H1 (cell line): ENCODE measurements around the gene C14orf119. TPM values are rescaled to one million over a fixed set of nuclear protein-coding genes. Genes with fewer than 3 reads are reported as not detected.

ENCODE experiments used
- CTCF ChIA-PET: fragments of 300-600 bp; sonication (Branson Sonifier 250); formaldehyde crosslinking; loops from one replicate; lab custom pipeline; 2021; ENCODE audit not compliant: partially characterized antibody; lab: Charles Lee
- POLR2A ChIA-PET: fragments of 300-600 bp; sonication (Branson Sonifier 250); formaldehyde crosslinking; loops from one replicate; lab custom pipeline; 2021; ENCODE audit warnings: inconsistent platforms; ENCODE audit not compliant: partially characterized antibody; lab: Charles Lee
- DNase-seq, 2 experiments: peaks; one replicate each; pipeline versions ENCODE4 v3.0.0 to v3.0.0-alpha.2; 2010 to 2022; ENCODE audit warnings: low spot score in 2 of 2, low read depth in 1 of 2, mixed read lengths in 1 of 2
- FAIRE-seq: peaks from 2 replicates; lab custom pipeline; 2011; peaks lifted over from hg19 to GRCh38; lab: Jason Lieb, UNC
- H2AFZ ChIP-seq: 2 replicates; pipeline ENCODE4 v1.8.1; 2012; ENCODE audit warnings: low read length, inconsistent platforms
- H2AK5ac ChIP-seq: 2 replicates; pipeline ENCODE4 v1.6.1; 2013; ENCODE audit warnings: low read depth, low read length
- H2BK120ac ChIP-seq: replicated peaks from 2 replicates; pipeline ENCODE3; 2013; ENCODE audit warnings: low read depth, low read length, inconsistent platforms
- H2BK12ac ChIP-seq: 2 replicates; pipeline ENCODE4 v1.6.1; 2013; ENCODE audit warnings: low read depth, low read length
- H2BK15ac ChIP-seq: 2 replicates; pipeline ENCODE4 v1.6.1; 2013; ENCODE audit warnings: low read length
- H2BK20ac ChIP-seq: 2 replicates; pipeline ENCODE4 v1.6.1; 2013; ENCODE audit warnings: low read length
- H2BK5ac ChIP-seq: 2 replicates; pipeline ENCODE4 v1.6.1; 2013; ENCODE audit warnings: low read depth, low read length
- H3K14ac ChIP-seq: 2 replicates; pipeline ENCODE4 v1.6.1; 2013; ENCODE audit warnings: inconsistent platforms; ENCODE audit not compliant: insufficient read length
- H3K18ac ChIP-seq: 2 replicates; pipeline ENCODE4 v1.6.1; 2013; ENCODE audit warnings: low read length; ENCODE audit errors: extremely low read depth
- H3K23ac ChIP-seq: 2 replicates; pipeline ENCODE4 v1.6.1; 2013; ENCODE audit warnings: inconsistent platforms; ENCODE audit not compliant: insufficient read length
- H3K23me2 ChIP-seq: 2 replicates; pipeline ENCODE4 v1.6.1; 2013; ENCODE audit warnings: low read depth, low read length
- H3K27ac ChIP-seq: 2 replicates; pipeline ENCODE4 v1.6.1; 2011; ENCODE audit warnings: low read depth, low read length, inconsistent platforms
- H3K27me3 ChIP-seq, 4 experiments: replicated peaks in 1 of 4; 1 replicate in 1 of 4; 2 replicates in 3 of 4; pipeline versions ENCODE4 v1.6.1 to v1.8.1; 2011 to 2013; ENCODE audit warnings: low read length in 3 of 4, mild to moderate bottlenecking in 3 of 4, inconsistent platforms in 2 of 4, mixed read lengths in 2 of 4, moderate library complexity in 1 of 4; ENCODE audit not compliant: control insufficient read depth in 3 of 4, insufficient read depth in 3 of 4; ENCODE audit errors: extremely low read depth in 1 of 4
- H3K36me3 ChIP-seq, 4 experiments: 2 replicates each; pipeline versions ENCODE4 v1.6.1 to v1.8.1; 2011 to 2013; ENCODE audit warnings: mild to moderate bottlenecking in 4 of 4, low read length in 3 of 4, moderate library complexity in 2 of 4, control low read depth in 1 of 4, inconsistent platforms in 1 of 4; ENCODE audit not compliant: insufficient read depth in 4 of 4, control insufficient read depth in 2 of 4
- H3K4ac ChIP-seq: replicated peaks from 2 replicates; pipeline ENCODE3; 2013; ENCODE audit warnings: low read length, low read depth, mixed read lengths, inconsistent platforms; ENCODE audit not compliant: insufficient read length
- H3K4me1 ChIP-seq, 4 experiments: replicated peaks in 1 of 4; 1 replicate in 1 of 4; 2 replicates in 3 of 4; pipeline versions ENCODE4 v1.6.1 to v1.8.1; 2011 to 2013; ENCODE audit warnings: low read length in 3 of 4, inconsistent platforms in 2 of 4, mixed read lengths in 1 of 4; ENCODE audit not compliant: insufficient read depth in 4 of 4, control insufficient read depth in 3 of 4
- H3K4me2 ChIP-seq, 2 experiments: 2 replicates each; pipeline versions ENCODE4 v1.6.1 to v1.8.1; 2011 to 2013; ENCODE audit warnings: low read depth in 2 of 2, low read length in 2 of 2, control low read depth in 1 of 2, inconsistent platforms in 1 of 2, mild to moderate bottlenecking in 1 of 2; ENCODE audit not compliant: insufficient read depth in 1 of 2
- H3K4me3 ChIP-seq, 4 experiments: fragments of 200-600, 300-600 bp in 1 of 4; sonication (generic), shearing (Covaris generic), sonication (Bioruptor Twin) in 1 of 4; 2 replicates each; pipeline versions ENCODE4 v1.5.1 to v1.8.1; 2011 to 2016; ENCODE audit warnings: low read length in 4 of 4, low read depth in 3 of 4, control low read depth in 2 of 4, inconsistent platforms in 2 of 4, mild to moderate bottlenecking in 2 of 4, mixed read lengths in 1 of 4, moderate library complexity in 1 of 4; ENCODE audit not compliant: insufficient read depth in 2 of 4; ENCODE audit errors: extremely low read depth in 1 of 4
- H3K56ac ChIP-seq: replicated peaks from 2 replicates; pipeline ENCODE3; 2013; ENCODE audit warnings: low read depth, mild to moderate bottlenecking, mixed read lengths, low read length, inconsistent platforms; ENCODE audit not compliant: insufficient read length
- H3K79me1 ChIP-seq: 2 replicates; pipeline ENCODE4 v1.6.1; 2013; ENCODE audit warnings: low read depth, low read length, control low read depth
- H3K79me2 ChIP-seq, 2 experiments: 2 replicates each; pipeline versions ENCODE4 v1.6.1 to v1.8.1; 2012 to 2013; ENCODE audit warnings: low read length in 2 of 2, mild to moderate bottlenecking in 2 of 2, inconsistent platforms in 1 of 2; ENCODE audit not compliant: insufficient read depth in 2 of 2, control insufficient read depth in 1 of 2
- H3K9ac ChIP-seq, 4 experiments: replicated peaks in 1 of 4; 1 replicate in 1 of 4; 2 replicates in 3 of 4; pipeline versions ENCODE4 v1.6.1 to v1.8.1; 2011 to 2013; ENCODE audit warnings: low read depth in 3 of 4, low read length in 3 of 4, control low read depth in 2 of 4, mild to moderate bottlenecking in 2 of 4, moderate library complexity in 2 of 4, inconsistent platforms in 1 of 4; ENCODE audit errors: extremely low read depth in 1 of 4
- H3K9me3 ChIP-seq, 2 experiments: 2 replicates each; pipeline versions ENCODE4 v1.6.1 to v1.8.1; 2012 to 2013; ENCODE audit warnings: mild to moderate bottlenecking in 2 of 2, moderate library complexity in 2 of 2, control low read depth in 1 of 2, inconsistent platforms in 1 of 2, low read depth in 1 of 2, low read length in 1 of 2, mixed read lengths in 1 of 2; ENCODE audit not compliant: insufficient read depth in 2 of 2
- H4K20me1 ChIP-seq, 2 experiments: replicated peaks in 1 of 2; 2 replicates each; pipeline versions ENCODE3 to v1.8.1; 2011 to 2013; ENCODE audit warnings: inconsistent platforms in 2 of 2, low read length in 2 of 2, mild to moderate bottlenecking in 1 of 2; ENCODE audit not compliant: insufficient read depth in 2 of 2, control insufficient read depth in 1 of 2
- H4K5ac ChIP-seq: 2 replicates; pipeline ENCODE4 v1.6.1; 2013; ENCODE audit warnings: low read length, low read depth, mixed read lengths, inconsistent platforms; ENCODE audit not compliant: insufficient read length
- H4K8ac ChIP-seq: 2 replicates; pipeline ENCODE4 v1.8.0; 2013; ENCODE audit warnings: mild to moderate bottlenecking, moderate library complexity, low read length, inconsistent platforms; ENCODE audit not compliant: insufficient read depth; ENCODE audit errors: extremely low read depth
- H4K91ac ChIP-seq: replicated peaks from 2 replicates; pipeline ENCODE3; 2013; ENCODE audit warnings: low read length, mixed read lengths, inconsistent platforms; ENCODE audit not compliant: insufficient read length
- CHD1 ChIP-seq: IDR thresholded peaks from 2 replicates; pipeline ENCODE4 v1.6.1; 2012; ENCODE audit warnings: low read depth, low read length, improper control_type of control experiment
- EGR1 ChIP-seq: IDR thresholded peaks from 2 replicates; pipeline ENCODE4 v1.6.1; 2011; ENCODE audit warnings: low read depth, low read length, borderline replicate concordance
- GTF2F1 ChIP-seq: IDR thresholded peaks from 2 replicates; pipeline ENCODE4 v1.6.1; 2012; ENCODE audit warnings: low read depth, low read length, improper control_type of control experiment, borderline replicate concordance
- KDM4A ChIP-seq: IDR thresholded peaks from one replicate; pipeline ENCODE4 v1.7.1; 2012; ENCODE audit warnings: low read depth, mild to moderate bottlenecking, moderate library complexity, low read length, inconsistent platforms; ENCODE audit not compliant: severe bottlenecking
- POLR2A ChIP-seq, 2 experiments: IDR thresholded peaks; 1 replicate in 1 of 2; 2 replicates in 1 of 2; pipeline ENCODE4 v1.6.1; 2011; ENCODE audit warnings: low read depth in 2 of 2, low read length in 2 of 2, mild to moderate bottlenecking in 2 of 2; ENCODE audit errors: control extremely low read depth in 1 of 2
- POLR2AphosphoS5 ChIP-seq: IDR thresholded peaks from 2 replicates; pipeline ENCODE4 v1.6.1; 2011; ENCODE audit warnings: low read depth, low read length
- RBBP5 ChIP-seq: IDR thresholded peaks from 2 replicates; pipeline ENCODE4 v1.7.1; 2012; ENCODE audit warnings: low read depth, mild to moderate bottlenecking, inconsistent platforms, low read length, moderate library complexity, borderline replicate concordance
- SIN3A ChIP-seq, 2 experiments: IDR thresholded peaks in 1 of 2; conservative IDR thresholded peaks in 1 of 2; 2 replicates each; pipeline ENCODE4 v1.6.1; 2011 to 2012; ENCODE audit warnings: low read length in 2 of 2, improper control_type of control experiment in 1 of 2, low read depth in 1 of 2, mild to moderate bottlenecking in 1 of 2
- SP4 ChIP-seq: IDR thresholded peaks from 2 replicates; pipeline ENCODE4 v1.6.1; 2012; ENCODE audit warnings: low read length, inconsistent platforms
- SUZ12 ChIP-seq: fragments of 200-600 bp; sonication (generic); IDR thresholded peaks from 2 replicates; pipeline ENCODE4 v1.6.1; 2012; ENCODE audit warnings: mild to moderate bottlenecking, inconsistent platforms, low read length, moderate library complexity, mixed read lengths
- ZNF274 ChIP-seq: IDR thresholded peaks from 2 replicates; pipeline ENCODE4 v1.7.0; 2012; ENCODE audit warnings: low read length, borderline replicate concordance; ENCODE audit errors: extremely low read depth
- WGBS, 2 experiments: shearing (Covaris generic) in 1 of 2; methylation state at CpG; one replicate each; pipeline versions ENCODE4 v1.1.6 to v1.1.7; 2013 to 2015; ENCODE audit warnings: low lambda C conversion rate in 2 of 2, mixed read lengths in 2 of 2, inconsistent platforms in 1 of 2, low coverage in 1 of 2, missing lambda C conversion rate in 1 of 2; ENCODE audit not compliant: insufficient replicate concordance in 2 of 2, insufficient coverage in 1 of 2, insufficient read length in 1 of 2; ENCODE audit errors: extremely low coverage in 1 of 2, missing lambda C conversion rate in 1 of 2; 5-methylcytosine and 5-hydroxymethylcytosine counted together
- polyA plus RNA-seq, 7 experiments: library from polyadenylated mRNA; depleted of rRNA in 3 of 7; stranded (reverse) in 5 of 7; unstranded in 2 of 7; fragments of >200 nt in 5 of 7; fragments of 200-250 nt in 2 of 7; gene quantifications; 1 replicate in 5 of 7; 2 replicates in 1 of 7; 4 replicates in 1 of 7; pipeline versions ENCODE4 v1.2.1 to v1.2.3, GENCODE V29; 2011 to 2013; ENCODE audit warnings: missing spikeins in 2 of 7, mixed read lengths in 2 of 7
- total RNA-seq: library from RNA; stranded (reverse); fragmentation: NEBNext Ultra II Directional; extraction: Animal tissue kit (Norgen Biotek cat#: 25700); gene quantifications from 2 replicates; pipeline ENCODE4 v1.2.1, GENCODE V29; 2021
- TF ChIP-seq, protein P1 (sequence below): IDR thresholded peaks from 2 replicates; pipeline ENCODE4 v1.6.1; 2012; ENCODE audit warnings: inconsistent platforms

The C14orf119 gene
- total and polyA plus RNA-seq, 2 of the 8 experiments (the other 6 are each of a cell fraction or from before 2014, with no cell fraction given), result 78.1 to 94.0 TPM

DNA sequence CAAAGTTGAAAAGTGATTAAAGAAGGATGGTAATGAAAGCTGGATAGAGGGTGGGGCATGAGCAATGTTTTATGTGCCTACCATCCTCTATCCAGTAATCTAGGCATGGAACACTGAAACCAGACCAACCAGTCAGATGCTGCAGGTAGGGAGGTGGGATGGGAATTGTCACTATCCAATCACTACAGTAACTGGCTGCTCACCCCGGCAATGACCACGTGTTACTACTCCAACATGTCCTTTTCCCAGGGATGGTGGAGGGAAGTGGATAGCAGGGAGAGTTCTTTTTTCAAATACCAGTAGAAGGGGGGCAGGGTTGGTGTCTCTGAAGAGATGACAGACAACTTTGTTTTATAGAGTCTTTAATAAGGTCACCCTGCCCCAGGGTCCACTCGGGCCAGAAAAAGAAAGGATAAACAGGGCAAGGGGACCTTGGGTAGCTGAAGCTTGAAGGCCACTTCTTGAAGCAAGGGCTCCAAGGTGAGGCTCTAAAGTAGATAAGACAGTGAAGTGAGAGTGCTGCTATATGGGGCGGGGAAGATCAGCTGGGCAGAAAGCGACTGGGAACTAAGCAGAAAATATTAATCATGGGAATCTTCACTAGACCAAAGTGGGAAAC is 23.3 kb upstream of the C14orf119 start:
- Histone ChIP-seq H3K27ac (no peak overlapping the region), H3K23ac (no peak overlapping the region), H3K4ac (no peak overlapping the region), H3K9me3 (no peaks in the 10 kb centered on the region), H2BK5ac (0 out of 2 replicates have a peak overlapping the region, but pooled peaks have one; percentile 1), H3K79me1 (peaks cover 2% of the 10 kb centered on the region), H2AK5ac (no peak overlapping the region), H4K8ac (no peak overlapping the region), H3K79me2 (peaks cover 23 to 46% of the 10 kb centered on the region in 2 experiments), H3K4me3 (peak overlapping the region in 3 of 4 experiments; percentile 9 to 98 (median 93); a peak in 4 of 8 replicates), H3K27me3 (no peaks in the 10 kb centered on the region), H2BK12ac (no peak overlapping the region), H2BK15ac (no peak overlapping the region), H2BK120ac (no peak overlapping the region), H3K9ac (no peak overlapping the region), H3K18ac (peak overlapping the region; percentile 17; the same call in 1 of the 2 replicates), H2BK20ac (no peak overlapping the region), H4K91ac (no peak overlapping the region), H3K4me2 (peak overlapping the region; percentile 63 to 99), H3K4me1 (peaks cover 5 to 25% (median 15%) of the 10 kb centered on the region in 4 experiments; a peak in 6 of 7 replicates), H4K5ac (peak overlapping the region; percentile 8), H3K14ac (no peak overlapping the region), H3K56ac (no peak overlapping the region), H3K23me2 (peaks cover 14% of the 10 kb centered on the region), H2AFZ (no peak overlapping the region), H3K36me3 (peaks cover 16 to 55% (median 38%) of the 10 kb centered on the region in 4 experiments), H4K20me1 (peaks cover 10 to 14% of the 10 kb centered on the region in 2 experiments)
- CTCF ChIA-PET, result interaction anchor here (0.6 to 3.0 kb wide), 13 partner anchors 9 to 1038 kb away, joined by 3 to 15 read pairs (median 3); partner anchors contain the start of gene CDH24
- no peak for DNase-seq
- POLR2A ChIA-PET, result interaction anchor here (0.8 to 4.0 kb wide), 30 partner anchors 9 to 143 kb away, joined by 3 to 37 read pairs (median 5); partner anchors contain the start of genes ACIN1, AJUBA, C14orf119 and CIROP
- 56% methylated on average over 5 of the region's 5 CpGs; no CpG with 5 or more reads in 1 of the 2 experiments for WGBS, 2 experiments
- peak; percentile 36 for FAIRE-seq
- no peak for TF ChIP-seq SUZ12
- 0 out of 4 replicates have a peak, but pooled peaks of 1 of the 2 experiments have one; percentile 17 for TF ChIP-seq SIN3A (conservative IDR thresholded peaks at IDR 0.05 in 1 of 2, IDR thresholded peaks at IDR 0.05 in 1 of 2; ENCODE audit: low read depth in 1 of 2, low read length in 2 of 2)
- TF ChIP-seq KDM4A, result no peak
- no peak; the same call in 1 of the 2 replicates for TF ChIP-seq POLR2AphosphoS5
- TF ChIP-seq SP4, result no peak
- TF ChIP-seq RBBP5, result no peak
- TF ChIP-seq CHD1, result no peak
- TF ChIP-seq, protein P1, sequence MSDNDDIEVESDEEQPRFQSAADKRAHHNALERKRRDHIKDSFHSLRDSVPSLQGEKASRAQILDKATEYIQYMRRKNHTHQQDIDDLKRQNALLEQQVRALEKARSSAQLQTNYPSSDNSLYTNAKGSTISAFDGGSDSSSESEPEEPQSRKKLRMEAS, result peak; percentile 72
- peak in 1 of 2 experiments; percentile 15; a peak in 1 of 3 replicates for TF ChIP-seq POLR2A (IDR thresholded peaks at IDR 0.05; ENCODE audit: control extremely low read depth in 1 of 2, low read depth in 2 of 2, low read length in 2 of 2)
- no peak for TF ChIP-seq ZNF274
- no peak for TF ChIP-seq GTF2F1
- TF ChIP-seq EGR1, result no peak
